Sigmoid colon (tissue), 7 donors: Measurements from ENCODE around the gene TRPM1. TPM values are rescaled to one million over a fixed set of nuclear protein-coding genes. Genes with fewer than 3 reads are reported as not detected.

ENCODE experiments used
- DNase-seq: peaks from one replicate; pipeline ENCODE4 v3.0.0-alpha.2; 2019
- H3K27ac ChIP-seq, 4 donors: fragments of 200-600 bp; sonication (generic); one replicate each; pipeline ENCODE4 v1.5.1; 2016 to 2019; ENCODE audit warnings: mild to moderate bottlenecking in 1 of 4
- H3K27me3 ChIP-seq, 3 donors: fragments of 200-600 bp; sonication (generic); one replicate each; pipeline ENCODE4 v1.5.1; 2019; ENCODE audit warnings: mild to moderate bottlenecking in 1 of 3
- H3K36me3 ChIP-seq, 4 donors: fragments of 200-600 bp; sonication (generic); one replicate each; pipeline ENCODE4 v1.5.1; 2016 to 2019
- H3K4me1 ChIP-seq, 4 donors: fragments of 200-600 bp; sonication (generic); one replicate each; pipeline ENCODE4 v1.5.1; 2017 to 2019
- H3K4me3 ChIP-seq, 4 donors: fragments of 200-600 bp; sonication (generic); one replicate each; pipeline ENCODE4 v1.5.1; 2017 to 2019; ENCODE audit warnings: mild to moderate bottlenecking in 2 of 4, moderate library complexity in 1 of 4
- H3K9me3 ChIP-seq, 4 donors: fragments of 200-600 bp in 3 of 4; sonication (generic) in 3 of 4; one replicate each; pipeline versions ENCODE4 v1.5.1 to v1.6.1; 2013 to 2019
- EP300 ChIP-seq, 4 donors: sonication (generic); formaldehyde crosslinking; IDR thresholded peaks; one replicate each; pipeline ENCODE4 v1.6.1; 2017; ENCODE audit warnings: antibody characterized with exemption in 4 of 4
- POLR2A ChIP-seq, 2 donors: fragments of 450-650 bp; IDR thresholded peaks; one replicate each; pipeline ENCODE4 v1.6.1; 2016; ENCODE audit warnings: antibody characterized with exemption in 2 of 2, mild to moderate bottlenecking in 2 of 2, moderate library complexity in 2 of 2
- POLR2AphosphoS5 ChIP-seq, 4 donors: sonication (generic); formaldehyde crosslinking; IDR thresholded peaks; one replicate each; pipeline ENCODE4 v1.6.1; 2017; ENCODE audit warnings: antibody characterized with exemption in 4 of 4
- WGBS, 2 donors: extraction: QIAGEN DNeasy Blood & Tissue Kit; methylation state at CpG; one replicate each; pipeline ENCODE4 v1.1.7; 2013; 5-methylcytosine and 5-hydroxymethylcytosine counted together
- intact Hi-C: fragments of 100-400 bp; cut with DNase I; formaldehyde crosslinking; loops from one replicate; pipeline ENCODE4 v1.15.1; 2023
- polyA plus RNA-seq, 3 donors: library from polyadenylated mRNA; stranded (reverse); fragments of 200-250 nt; gene quantifications; one replicate each; pipeline ENCODE4 v1.2.3, GENCODE V29; 2013
- total RNA-seq, 4 donors: library from RNA; depleted of rRNA; stranded (reverse); fragments of >200 nt; gene quantifications; one replicate each; pipeline ENCODE4 v1.1.0, GENCODE V29; 2016
- TF ChIP-seq, protein P1 (sequence below), 4 experiments: fragments of 450-650 bp in 3 of 4; fragments of 200-600 bp in 1 of 4; IDR thresholded peaks; one replicate each; pipeline ENCODE4 v1.5.1; 2016 to 2019; ENCODE audit warnings: antibody characterized with exemption in 4 of 4, mild to moderate bottlenecking in 3 of 4, moderate library complexity in 2 of 4
- donor health status: healthy with polysubstance abuse.
- donor health status: Bipolar disorder and iron deficiency.
- donor health status: healthy.

Gene TRPM1
- total and polyA plus RNA-seq, 7 donors = 0.12 TPM; not detected in 6

- peaks cover 0 to 5% (median 0%) of the 10 kb centered on the region in 4 donors for H3K4me1 ChIP-seq
- H3K9me3 ChIP-seq = no peaks in the 10 kb centered on the region
- intact Hi-C loops = loop anchor here (2.0 to 10.0 kb wide), 3 partner anchors 76 to 360 kb away; partner anchors contain the start of gene MTMR10
- DNase-seq = peak; percentile 82
- no peaks in the 10 kb centered on the region for H3K36me3 ChIP-seq
- WGBS, 2 donors = 34 to 38% methylated on average over 19 of the region's 19 CpGs
- TF ChIP-seq, protein P1, sequence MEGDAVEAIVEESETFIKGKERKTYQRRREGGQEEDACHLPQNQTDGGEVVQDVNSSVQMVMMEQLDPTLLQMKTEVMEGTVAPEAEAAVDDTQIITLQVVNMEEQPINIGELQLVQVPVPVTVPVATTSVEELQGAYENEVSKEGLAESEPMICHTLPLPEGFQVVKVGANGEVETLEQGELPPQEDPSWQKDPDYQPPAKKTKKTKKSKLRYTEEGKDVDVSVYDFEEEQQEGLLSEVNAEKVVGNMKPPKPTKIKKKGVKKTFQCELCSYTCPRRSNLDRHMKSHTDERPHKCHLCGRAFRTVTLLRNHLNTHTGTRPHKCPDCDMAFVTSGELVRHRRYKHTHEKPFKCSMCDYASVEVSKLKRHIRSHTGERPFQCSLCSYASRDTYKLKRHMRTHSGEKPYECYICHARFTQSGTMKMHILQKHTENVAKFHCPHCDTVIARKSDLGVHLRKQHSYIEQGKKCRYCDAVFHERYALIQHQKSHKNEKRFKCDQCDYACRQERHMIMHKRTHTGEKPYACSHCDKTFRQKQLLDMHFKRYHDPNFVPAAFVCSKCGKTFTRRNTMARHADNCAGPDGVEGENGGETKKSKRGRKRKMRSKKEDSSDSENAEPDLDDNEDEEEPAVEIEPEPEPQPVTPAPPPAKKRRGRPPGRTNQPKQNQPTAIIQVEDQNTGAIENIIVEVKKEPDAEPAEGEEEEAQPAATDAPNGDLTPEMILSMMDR (IDR thresholded peaks at IDR 0.05) = peak; percentile 21 to 92 (median 78)
- TF ChIP-seq EP300 (IDR thresholded peaks at IDR 0.05) = no peak
- H3K27me3 ChIP-seq = peaks cover 0 to 10% (median 0%) of the 10 kb centered on the region in 3 donors
- no peak overlapping the region for H3K27ac ChIP-seq
- H3K4me3 ChIP-seq = no peak overlapping the region
Observed at GRCh38 chr15:31128919-31129768, 27.6 kb upstream of the TRPM1 start.

DNA sequence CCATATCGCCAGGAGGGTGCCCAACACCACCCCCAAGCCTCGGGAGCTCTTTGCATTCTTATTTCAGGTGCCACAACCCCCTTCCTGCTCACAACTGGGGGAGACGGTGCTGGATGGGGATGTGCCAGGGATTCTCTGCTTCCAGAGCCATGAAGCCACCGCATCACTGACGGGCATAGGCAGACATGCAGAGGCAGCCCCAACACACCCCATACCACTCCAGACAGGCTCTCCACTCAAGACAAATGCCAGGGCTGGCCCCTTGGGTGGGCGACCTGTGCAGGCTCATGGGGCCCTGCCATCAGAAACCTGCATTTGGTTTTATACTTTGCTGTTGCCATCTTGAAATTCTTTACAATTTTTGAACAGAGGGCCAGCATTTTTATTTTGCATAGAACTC is 27.0 kb upstream of the TRPM1 start:
- peaks cover 0 to 10% (median 0%) of the 10 kb centered on the region in 3 donors for H3K27me3 ChIP-seq
- no peak for DNase-seq
- intact Hi-C loops = loop anchor here (2.0 to 10.0 kb wide), 3 partner anchors 76 to 360 kb away; partner anchors contain the start of gene MTMR10
- WGBS, 2 donors = 75 to 77% methylated on average over 6 of the region's 6 CpGs
- no peaks in the 10 kb centered on the region for H3K9me3 ChIP-seq
- no peaks in the 10 kb centered on the region for H3K36me3 ChIP-seq
- H3K4me3 ChIP-seq = no peak overlapping the region
- TF ChIP-seq, protein P1 (IDR thresholded peaks at IDR 0.05) = no peak
- TF ChIP-seq POLR2A (IDR thresholded peaks at IDR 0.05) (no peak), EP300 (IDR thresholded peaks at IDR 0.05) (no peak), POLR2AphosphoS5 (IDR thresholded peaks at IDR 0.05) (no peak)
- no peak overlapping the region for H3K27ac ChIP-seq
- peaks cover 0 to 5% (median 0%) of the 10 kb centered on the region in 4 donors for H3K4me1 ChIP-seq

- H3K27ac ChIP-seq = no peak overlapping the region
- H3K4me3 ChIP-seq = no peak overlapping the region
- no peak for TF ChIP-seq POLR2AphosphoS5 (IDR thresholded peaks at IDR 0.05)
- no peak for TF ChIP-seq POLR2A (IDR thresholded peaks at IDR 0.05)
- TF ChIP-seq, protein P1 (IDR thresholded peaks at IDR 0.05) = no peak
- no peak for TF ChIP-seq EP300 (IDR thresholded peaks at IDR 0.05)
- H3K9me3 ChIP-seq = no peaks in the 10 kb centered on the region
- peaks cover 0 to 10% (median 0%) of the 10 kb centered on the region in 3 donors for H3K27me3 ChIP-seq
- DNase-seq = no peak
- H3K4me1 ChIP-seq = peaks cover 0 to 5% (median 0%) of the 10 kb centered on the region in 4 donors
- intact Hi-C loops = loop anchor here (2.0 to 10.0 kb wide), 3 partner anchors 77 to 361 kb away; partner anchors contain the start of gene MTMR10
- WGBS, 2 donors = 73 to 79% methylated on average over 13 of the region's 13 CpGs
- no peaks in the 10 kb centered on the region for H3K36me3 ChIP-seq
Observed at GRCh38 chr15:31127596-31128261, 26.2 kb upstream of the TRPM1 start.

GRCh38 chr15:31125061-31125460 is 23.5 kb upstream of the TRPM1 start:
- intact Hi-C loops = loop anchor here (5.0 to 10.0 kb wide), 2 partner anchors 80 to 133 kb away; partner anchors contain the start of gene MTMR10
- peaks cover 0 to 3% (median under 1%) of the 10 kb centered on the region in 4 donors for H3K9me3 ChIP-seq
- TF ChIP-seq POLR2AphosphoS5 (IDR thresholded peaks at IDR 0.05) (no peak), EP300 (IDR thresholded peaks at IDR 0.05) (no peak), POLR2A (IDR thresholded peaks at IDR 0.05) (no peak)
- TF ChIP-seq, protein P1 (IDR thresholded peaks at IDR 0.05) = no peak
- H3K4me3 ChIP-seq = no peak overlapping the region
- H3K36me3 ChIP-seq = no peaks in the 10 kb centered on the region
- 88 to 94% methylated on average over 8 of the region's 8 CpGs for WGBS, 2 donors
- peaks cover 0 to 10% (median 0%) of the 10 kb centered on the region in 3 donors for H3K27me3 ChIP-seq
- H3K4me1 ChIP-seq = peaks cover 0 to 5% (median 0%) of the 10 kb centered on the region in 4 donors
- DNase-seq = no peak
- H3K27ac ChIP-seq = no peak overlapping the region
